OCI-LY7 (cell line): ENCODE measurements around the gene WDR91. TPM values are rescaled to one million over a fixed set of nuclear protein-coding genes. Genes with fewer than 3 reads are reported as not detected.
"Not testable (repeated sequence)": the region's sequence is repeated elsewhere in the genome, so short reads cannot be mapped to it uniquely, and the experiment has no call there.

ENCODE experiments used
- BruUV-seq: library from RNA; stranded (reverse); fragments of 400-500 nt; replicated peaks from 2 replicates; lab custom pipeline; 2021; lab: Mats Ljungman, UMichigan
- CTCF ChIA-PET: fragments of 300-600 bp; sonication (Branson Sonifier 250); formaldehyde crosslinking; loops from one replicate; lab custom pipeline; 2022; ENCODE audit warnings: antibody characterized with exemption; ENCODE audit not compliant: unreplicated experiment; lab: Charles Lee
- POLR2A ChIA-PET: fragments of 300-600 bp; sonication (Branson Sonifier 250); formaldehyde crosslinking; loops from one replicate; lab custom pipeline; 2022; ENCODE audit warnings: antibody characterized with exemption; lab: Charles Lee
- DNase-seq: peaks from one replicate; pipeline ENCODE4 v3.0.0-alpha.2; 2015; ENCODE audit warnings: low spot score
- H2AFZ ChIP-seq: fragments of 200-600 bp; sonication (generic), shearing (Covaris generic); 2 replicates; pipeline ENCODE4 v1.6.1; 2014; ENCODE audit warnings: mild to moderate bottlenecking, antibody characterized with exemption, low read length, moderate library complexity
- H3K27ac ChIP-seq: fragments of 200-600 bp; sonication (generic); 2 replicates; pipeline ENCODE4 v1.5.1; 2014; ENCODE audit warnings: mixed run types, low read depth, mild to moderate bottlenecking, moderate library complexity, low read length, inconsistent platforms; ENCODE audit not compliant: poor library complexity, severe bottlenecking
- H3K36me3 ChIP-seq: fragments of 200-600 bp; sonication (generic); 2 replicates; pipeline ENCODE4 v1.6.1; 2014; ENCODE audit warnings: mild to moderate bottlenecking, antibody characterized with exemption, low read length, moderate library complexity, mixed read lengths; ENCODE audit not compliant: insufficient read depth
- H3K4me1 ChIP-seq: fragments of 200-600 bp; sonication (generic); 2 replicates; pipeline ENCODE4 v1.5.1; 2014; ENCODE audit warnings: mild to moderate bottlenecking, low read length; ENCODE audit not compliant: insufficient read depth, poor library complexity, severe bottlenecking
- H3K4me2 ChIP-seq: fragments of 200-600 bp; sonication (generic); 2 replicates; pipeline ENCODE4 v1.6.1; 2014; ENCODE audit warnings: mild to moderate bottlenecking, low read length
- H3K4me3 ChIP-seq: fragments of 200-600 bp; sonication (generic); 2 replicates; pipeline ENCODE4 v1.5.1; 2014; ENCODE audit warnings: mild to moderate bottlenecking, low read depth, low read length; ENCODE audit not compliant: poor library complexity, severe bottlenecking
- H3K79me2 ChIP-seq: fragments of 200-600 bp; sonication (generic); 2 replicates; pipeline ENCODE4 v1.6.1; 2016; ENCODE audit warnings: low read depth, mild to moderate bottlenecking, low read length, moderate library complexity, mixed read lengths; ENCODE audit not compliant: insufficient read depth
- H3K9me2 ChIP-seq: fragments of 200-600 bp; sonication (generic); 2 replicates; pipeline ENCODE4 v1.6.1; 2016; ENCODE audit warnings: mild to moderate bottlenecking, low read length, mixed read lengths; ENCODE audit not compliant: insufficient read depth
- H3K9me3 ChIP-seq: fragments of 200-600 bp; sonication (generic); 2 replicates; pipeline ENCODE4 v1.6.1; 2014; ENCODE audit warnings: mild to moderate bottlenecking, mixed run types, low read length, mixed read lengths
- H4K20me1 ChIP-seq: fragments of 200-600 bp; sonication (generic); 2 replicates; pipeline ENCODE4 v1.6.1; 2014; ENCODE audit warnings: mild to moderate bottlenecking, antibody characterized with exemption, low read length, moderate library complexity, mixed read lengths; ENCODE audit not compliant: insufficient read depth
- EZH2phosphoT487 ChIP-seq: fragments of 200-600 bp; sonication (generic); IDR thresholded peaks from 2 replicates; pipeline ENCODE4 v1.6.1; 2018; ENCODE audit warnings: low read depth, borderline replicate concordance, mild to moderate bottlenecking, mixed run types, antibody characterized with exemption, low read length, moderate library complexity, mixed read lengths
- intact Hi-C: fragments of 100-400 bp; cut with micrococcal nuclease; formaldehyde crosslinking; loops from one replicate; pipeline ENCODE4 v1.10.0; 2022; ENCODE audit not compliant: unreplicated experiment
- total RNA-seq, 2 experiments: library from RNA; depleted of rRNA in 1 of 2; stranded (reverse); fragments of >200 nt in 1 of 2; shearing (Covaris generic) in 1 of 2; gene quantifications; 2 replicates each; pipeline ENCODE4 v1.2.3, GENCODE V29; 2014 to 2022
- TF ChIP-seq, protein P1 (sequence below): fragments of 200-600 bp; sonication (generic); conservative IDR thresholded peaks from 2 replicates; pipeline ENCODE4 v1.5.1; 2014; ENCODE audit warnings: mild to moderate bottlenecking, antibody characterized with exemption, low read length, moderate library complexity, mixed read lengths

WDR91 gene
- total RNA-seq, 2 experiments from 2014 or later, result 13.6 to 17.1 TPM

DNA sequence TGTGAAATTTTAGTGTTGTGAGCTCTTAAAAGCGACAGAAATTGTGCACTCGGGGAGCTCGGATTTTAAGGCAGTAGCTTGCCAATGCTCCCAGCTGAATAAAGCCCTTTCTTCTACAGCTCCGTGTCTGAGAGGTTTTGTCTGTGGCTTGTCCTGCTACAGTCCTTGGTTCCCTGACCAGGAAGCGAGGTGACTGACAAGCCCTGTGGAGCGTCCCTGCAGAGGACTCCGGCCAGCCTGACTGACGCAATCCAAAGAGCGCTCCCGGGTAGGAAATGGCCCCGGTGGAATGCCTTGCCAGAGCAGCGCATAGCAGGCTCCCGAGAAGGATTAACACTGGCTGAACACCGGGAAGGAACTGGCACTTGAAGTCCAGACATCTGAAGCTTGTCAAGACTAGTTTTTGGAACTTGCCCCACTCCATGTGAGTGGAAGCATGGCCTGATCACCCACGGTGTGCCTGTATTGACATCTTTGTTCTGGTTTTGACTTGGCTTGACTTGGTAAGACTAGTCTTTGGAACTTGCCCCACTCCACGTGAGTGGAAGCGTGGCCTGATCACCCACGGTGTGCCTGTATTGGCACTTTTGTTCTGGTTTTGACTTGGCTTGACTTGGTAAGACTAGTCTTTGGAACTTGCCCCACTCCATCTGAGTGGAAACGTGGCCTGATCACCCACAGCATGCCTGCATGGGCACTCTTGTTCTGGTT, 39.6 kb downstream of the WDR91 start:
- H3K9me2 ChIP-seq, result not testable (repeated sequence)
- DNase-seq, result peak; percentile 5
- peak overlapping the region; percentile 82 for H3K27ac ChIP-seq

DNA sequence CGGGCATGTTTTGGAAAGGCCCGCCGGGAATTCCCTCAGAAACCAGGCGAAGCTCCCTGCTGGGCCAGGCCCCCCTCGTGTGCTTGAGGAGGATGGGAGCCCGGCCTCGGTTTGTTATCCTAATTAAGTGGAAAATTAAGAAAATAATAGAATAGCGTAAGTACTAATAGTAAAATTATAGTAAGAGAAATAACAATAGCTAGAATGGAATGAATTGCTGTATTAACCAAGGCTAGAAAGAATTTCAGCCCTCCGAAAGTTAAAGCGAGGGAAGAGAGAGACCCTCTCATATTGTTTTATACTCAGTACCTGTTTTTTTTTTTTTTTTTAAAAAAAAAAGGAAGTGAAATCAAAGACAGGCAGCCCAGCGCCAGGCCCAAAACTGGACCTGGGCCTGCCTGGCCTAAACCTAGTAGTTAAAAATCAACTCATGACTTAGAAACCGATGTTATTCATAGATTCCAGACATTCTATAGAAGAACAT, 40.3 kb downstream of the WDR91 start:
- H3K4me3 ChIP-seq, result peak overlapping the region; percentile 76
- CTCF ChIA-PET, result interaction anchor here (0.9 kb wide), 1 partner anchor 47 kb away, joined by 3 read pairs; no protein-coding TSS in a partner anchor
- peak overlapping the region; percentile 82 for H3K27ac ChIP-seq
- H3K79me2 ChIP-seq, result peaks cover 16% of the 10 kb centered on the region; the same call in 1 of the 2 replicates
- not testable (repeated sequence) for H4K20me1 ChIP-seq, H3K9me2 ChIP-seq, H3K9me3 ChIP-seq
- intact Hi-C loops, result loop anchor here (1.0 to 10.0 kb wide), 6 partner anchors 40 to 811 kb away; partner anchors contain the start of genes AGBL3, AKR1B1, BPGM and WDR91
- POLR2A ChIA-PET, result interaction anchor here (0.6 to 4.3 kb wide), 9 partner anchors 9 to 550 kb away, joined by 3 to 35 read pairs (median 8); partner anchors contain the start of genes AGBL3 and TMEM140
- peak overlapping the region; percentile 31 for H2AFZ ChIP-seq
- peak overlapping the region; percentile 98 for H3K4me2 ChIP-seq
- TSS peak; percentile 87 for BruUV-seq
- peaks cover 29% of the 10 kb centered on the region for H3K36me3 ChIP-seq
- peak; percentile 24 for DNase-seq
- H3K4me1 ChIP-seq, result peaks cover 32% of the 10 kb centered on the region

More for the DNA sequence above, 39.6 kb downstream of the WDR91 start:
- not testable (repeated sequence) for H3K9me3 ChIP-seq, BruUV-seq, H4K20me1 ChIP-seq
- Histone ChIP-seq H3K4me3 (peak overlapping the region; percentile 16), H3K4me2 (peak overlapping the region; percentile 98), H3K4me1 (peaks cover 32% of the 10 kb centered on the region), H3K79me2 (peaks cover 16% of the 10 kb centered on the region; the same call in 1 of the 2 replicates), H2AFZ (peak overlapping the region; percentile 31), H3K36me3 (peaks cover 22% of the 10 kb centered on the region)
- ChIA-PET CTCF (interaction anchor here (0.9 kb wide), 1 partner anchor 46 kb away, joined by 3 read pairs; no protein-coding TSS in a partner anchor), POLR2A (interaction anchor here (0.6 to 4.3 kb wide), 6 partner anchors 9 to 550 kb away, joined by 3 to 35 read pairs (median 6); partner anchors contain the start of gene AGBL3)
- intact Hi-C loops, result loop anchor here (2.0 to 10.0 kb wide), 3 partner anchors 407 to 811 kb away; partner anchors contain the start of gene BPGM

DNA sequence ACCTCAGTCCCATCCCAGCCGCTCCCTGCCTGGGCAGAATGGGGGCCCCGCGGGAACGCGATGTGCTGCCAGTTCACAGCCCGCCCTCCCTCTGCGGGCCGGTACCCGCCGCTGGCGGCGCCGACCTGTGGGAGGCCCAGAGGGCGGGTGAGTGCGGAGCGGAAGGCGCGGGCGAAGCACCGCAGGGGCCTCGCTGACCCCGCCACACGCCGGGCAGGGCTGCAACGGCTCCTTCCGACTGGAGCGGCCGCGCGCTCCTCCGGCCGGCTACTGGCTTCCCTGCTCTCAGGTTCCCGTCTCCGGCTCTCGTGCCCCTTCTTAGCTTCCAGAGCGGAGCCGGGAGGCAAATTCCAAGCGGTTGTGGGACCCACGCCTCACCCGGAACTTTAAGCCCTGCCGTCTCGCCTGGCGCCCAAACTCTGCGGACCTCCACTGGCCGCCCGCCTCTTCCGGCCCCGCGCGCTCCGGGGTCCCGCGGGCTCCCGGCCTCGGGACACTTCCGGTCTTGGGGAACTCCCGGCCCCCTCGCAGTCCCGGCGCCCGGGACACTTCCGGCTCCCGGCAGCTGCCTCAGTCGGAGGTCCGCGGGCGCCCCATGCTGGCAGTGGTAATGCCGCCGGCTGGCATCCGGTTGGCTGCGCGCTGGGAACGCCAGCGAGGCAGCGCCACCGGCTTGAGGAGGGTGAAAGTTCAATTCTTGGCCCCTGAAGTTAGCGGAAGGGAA, 40.9 kb downstream of the WDR91 start, which contains the start of gene CYREN:
Gene CYREN (minus strand): TSS at position 434 of the 724 bp plus-strand sequence. CDS start 1,785 bp downstream, outside the sequence.
- Histone ChIP-seq H3K4me1 (peaks cover 32% of the 10 kb centered on the region), H2AFZ (peak within 1 kb of the TSS; percentile 31), H3K9me2 (no peaks in the 10 kb centered on the region), H3K4me2 (peak within 1 kb of the TSS; percentile 98), H4K20me1 (peaks cover 6% of the 10 kb centered on the region; the same call in 1 of the 2 replicates), H3K4me3 (peak within 1 kb of the TSS; percentile 76), H3K9me3 (no peaks in the 10 kb centered on the region), H3K36me3 (peaks cover 36% of the 10 kb centered on the region), H3K79me2 (peaks cover 16% of the 10 kb centered on the region; the same call in 1 of the 2 replicates), H3K27ac (peak within 1 kb of the TSS; percentile 82)
- DNase-seq, result peak; percentile 96
- no TSS peak for BruUV-seq
- ChIA-PET CTCF (interaction anchor here (0.6 kb wide), 1 partner anchor 183 kb away, joined by 3 read pairs; no protein-coding TSS in a partner anchor), POLR2A (interaction anchor here (0.6 to 4.3 kb wide), 8 partner anchors 10 to 450 kb away, joined by 3 to 35 read pairs (median 8); partner anchors contain the start of genes AGBL3 and TMEM140)
- intact Hi-C loops, result loop anchor here (1.0 to 10.0 kb wide), 6 partner anchors 41 to 812 kb away; partner anchors contain the start of genes AGBL3, AKR1B1, BPGM and WDR91
- no peak for TF ChIP-seq EZH2phosphoT487
- TF ChIP-seq, protein P1, sequence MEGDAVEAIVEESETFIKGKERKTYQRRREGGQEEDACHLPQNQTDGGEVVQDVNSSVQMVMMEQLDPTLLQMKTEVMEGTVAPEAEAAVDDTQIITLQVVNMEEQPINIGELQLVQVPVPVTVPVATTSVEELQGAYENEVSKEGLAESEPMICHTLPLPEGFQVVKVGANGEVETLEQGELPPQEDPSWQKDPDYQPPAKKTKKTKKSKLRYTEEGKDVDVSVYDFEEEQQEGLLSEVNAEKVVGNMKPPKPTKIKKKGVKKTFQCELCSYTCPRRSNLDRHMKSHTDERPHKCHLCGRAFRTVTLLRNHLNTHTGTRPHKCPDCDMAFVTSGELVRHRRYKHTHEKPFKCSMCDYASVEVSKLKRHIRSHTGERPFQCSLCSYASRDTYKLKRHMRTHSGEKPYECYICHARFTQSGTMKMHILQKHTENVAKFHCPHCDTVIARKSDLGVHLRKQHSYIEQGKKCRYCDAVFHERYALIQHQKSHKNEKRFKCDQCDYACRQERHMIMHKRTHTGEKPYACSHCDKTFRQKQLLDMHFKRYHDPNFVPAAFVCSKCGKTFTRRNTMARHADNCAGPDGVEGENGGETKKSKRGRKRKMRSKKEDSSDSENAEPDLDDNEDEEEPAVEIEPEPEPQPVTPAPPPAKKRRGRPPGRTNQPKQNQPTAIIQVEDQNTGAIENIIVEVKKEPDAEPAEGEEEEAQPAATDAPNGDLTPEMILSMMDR, result peak; percentile 80
